Endothelial cell of umbilical vein (primary cell): ENCODE measurements around the gene KCNMB2. TPM values are rescaled to one million over a fixed set of nuclear protein-coding genes. Genes with fewer than 3 reads are reported as not detected.

Source experiments
- BruUV-seq: library from RNA; stranded (reverse); fragments of 400-500 nt; replicated peaks from 2 replicates; lab custom pipeline; 2021; lab: Mats Ljungman, UMichigan
- CTCF ChIA-PET: fragments of 300-600, 350-600 bp; sonication (Branson Sonifier 250); formaldehyde crosslinking; loops from one replicate; lab custom pipeline; 2021; ENCODE audit warnings: antibody characterized with exemption, inconsistent platforms; lab: Charles Lee
- POLR2A ChIA-PET: fragments of 300-600, 350-600 bp; sonication (Branson Sonifier 250); formaldehyde crosslinking; loops from one replicate; lab custom pipeline; 2021; ENCODE audit warnings: antibody characterized with exemption, inconsistent platforms; lab: Charles Lee
- DNase-seq: peaks from one replicate; pipeline ENCODE4 v3.0.0-alpha.2; 2011; ENCODE audit warnings: low read depth, low spot score
- FAIRE-seq: peaks from 2 replicates; lab custom pipeline; 2011; peaks lifted over from hg19 to GRCh38; lab: Jason Lieb, UNC
- H2AFZ ChIP-seq: 2 replicates; pipeline ENCODE4 v1.6.0; 2012; ENCODE audit warnings: low read depth, low read length, control low read depth, inconsistent platforms
- H3K27ac ChIP-seq: 2 replicates; pipeline ENCODE4 v1.5.1; 2011; ENCODE audit warnings: low read depth, mild to moderate bottlenecking, control low read depth, low read length, moderate library complexity; ENCODE audit not compliant: insufficient read depth
- H3K27me3 ChIP-seq, 2 experiments: 2 replicates each; pipeline versions ENCODE4 v1.6.0 to v1.6.1; 2011; ENCODE audit warnings: low read length in 2 of 2, mixed read lengths in 1 of 2; ENCODE audit not compliant: control insufficient read depth in 2 of 2, insufficient read depth in 2 of 2
- H3K36me3 ChIP-seq, 2 experiments: 2 replicates in 1 of 2; 3 replicates in 1 of 2; pipeline ENCODE4 v1.5.1; 2011; ENCODE audit warnings: low read length in 2 of 2, mild to moderate bottlenecking in 1 of 2, moderate library complexity in 1 of 2; ENCODE audit not compliant: control insufficient read depth in 2 of 2, insufficient read depth in 2 of 2; ENCODE audit errors: extremely low read depth in 1 of 2
- H3K4me1 ChIP-seq: 3 replicates; pipeline ENCODE4 v1.5.1; 2011; ENCODE audit warnings: mild to moderate bottlenecking, low read length; ENCODE audit not compliant: control insufficient read depth, insufficient read depth; ENCODE audit errors: extremely low read depth
- H3K4me2 ChIP-seq: 2 replicates; pipeline ENCODE4 v1.6.1; 2011; ENCODE audit warnings: low read length, control low read depth, mixed read lengths; ENCODE audit not compliant: insufficient read depth
- H3K4me3 ChIP-seq, 3 experiments: fragments of 200-600 bp in 1 of 3; sonication (generic), shearing (Covaris generic) in 1 of 3; replicated peaks in 1 of 3; 2 replicates each; pipeline ENCODE4 v1.5.1; 2011 to 2016; ENCODE audit warnings: control low read depth in 3 of 3, low read length in 3 of 3, mild to moderate bottlenecking in 2 of 3, inconsistent platforms in 1 of 3, low read depth in 1 of 3, moderate library complexity in 1 of 3; ENCODE audit not compliant: insufficient read depth in 1 of 3
- H3K79me2 ChIP-seq: 2 replicates; pipeline ENCODE4 v1.6.0; 2012; ENCODE audit warnings: low read length, inconsistent platforms; ENCODE audit not compliant: control insufficient read depth, insufficient read depth
- H3K9ac ChIP-seq: replicated peaks from 2 replicates; pipeline ENCODE3; 2011; ENCODE audit warnings: low read length, control low read depth; ENCODE audit not compliant: insufficient read depth; ENCODE audit errors: extremely low read depth
- H3K9me1 ChIP-seq: replicated peaks from 3 replicates; pipeline ENCODE4 v1.6.0; 2011; ENCODE audit warnings: mild to moderate bottlenecking, low read length; ENCODE audit not compliant: control insufficient read depth, insufficient read depth; ENCODE audit errors: extremely low read depth
- H3K9me3 ChIP-seq: replicated peaks from 2 replicates; pipeline ENCODE4 v1.5.1; 2012; ENCODE audit warnings: low read length, inconsistent platforms; ENCODE audit not compliant: control insufficient read depth, insufficient read depth
- H4K20me1 ChIP-seq: replicated peaks from 2 replicates; pipeline ENCODE3; 2011; ENCODE audit warnings: mild to moderate bottlenecking, low read length; ENCODE audit not compliant: control insufficient read depth, insufficient read depth; ENCODE audit errors: extremely low read depth
- EZH2 ChIP-seq: IDR thresholded peaks from 2 replicates; pipeline ENCODE4 v1.6.1; 2012; ENCODE audit warnings: borderline replicate concordance, low read depth, mild to moderate bottlenecking, moderate library complexity, low read length, inconsistent platforms; ENCODE audit not compliant: severe bottlenecking
- FOS ChIP-seq: IDR thresholded peaks from 2 replicates; pipeline ENCODE4 v1.6.1; 2011; ENCODE audit warnings: mild to moderate bottlenecking, low read length, moderate library complexity, borderline replicate concordance; ENCODE audit not compliant: insufficient read depth
- GATA2 ChIP-seq: IDR thresholded peaks from 2 replicates; pipeline ENCODE4 v1.7.0; 2011; ENCODE audit warnings: low read depth, mild to moderate bottlenecking, moderate library complexity, mixed read lengths, low read length; ENCODE audit not compliant: insufficient read length, insufficient read depth
- JUN ChIP-seq: IDR thresholded peaks from 2 replicates; pipeline ENCODE4 v1.6.1; 2011; ENCODE audit warnings: borderline replicate concordance, low read depth; ENCODE audit not compliant: insufficient read length, insufficient read depth
- MYC ChIP-seq: IDR thresholded peaks from one replicate; pipeline ENCODE4 v1.6.1; 2011; ENCODE audit warnings: mild to moderate bottlenecking, low read depth, low read length
- POLR2A ChIP-seq: IDR thresholded peaks from 2 replicates; pipeline ENCODE4 v1.6.1; 2012; ENCODE audit warnings: low read depth, mild to moderate bottlenecking, control low read depth, low read length
- POLR2AphosphoS5 ChIP-seq: IDR thresholded peaks from 2 replicates; pipeline ENCODE4 v1.6.1; 2012; ENCODE audit warnings: low read depth, mild to moderate bottlenecking, control low read depth, low read length, moderate library complexity; ENCODE audit not compliant: insufficient read depth
- dilution Hi-C: fragments of 300-500 bp; cut with MboI; formaldehyde crosslinking; loops from one replicate; pipeline ENCODE4 v1.15.0; 2019; ENCODE audit warnings: low sequenced_read_pairs; ENCODE audit not compliant: extremely low pct_ligation_motif_present
- intact Hi-C: fragments of 100-400 bp; cut with micrococcal nuclease; formaldehyde crosslinking; loops from one replicate; pipeline ENCODE4 v1.10.0; 2022
- polyA plus RNA-seq, 4 experiments: library from polyadenylated mRNA; depleted of rRNA in 3 of 4; stranded (reverse) in 3 of 4; unstranded in 1 of 4; fragments of >200 nt; gene quantifications; 2 replicates each; pipeline versions ENCODE4 v1.2.1 to v1.2.3, GENCODE V29; 2011 to 2012; ENCODE audit warnings: missing spikeins in 1 of 4
- total RNA-seq: library from RNA; stranded (reverse); gene quantifications from 2 replicates; pipeline ENCODE4 v1.2.3, GENCODE V29; 2021
- TF ChIP-seq, protein P1 (sequence below): IDR thresholded peaks from 2 replicates; pipeline ENCODE4 v1.6.1; 2011; ENCODE audit not compliant: insufficient read depth, insufficient read length
- TF ChIP-seq, protein P2 (sequence below), 2 donors: IDR thresholded peaks; 1 replicate in 1 of 2; 2 replicates in 1 of 2; pipeline ENCODE4 v1.5.1; 2011; ENCODE audit warnings: low read length in 2 of 2, mild to moderate bottlenecking in 2 of 2, moderate library complexity in 2 of 2, control low read depth in 1 of 2, inconsistent platforms in 1 of 2, low read depth in 1 of 2; ENCODE audit not compliant: insufficient read depth in 1 of 2; ENCODE audit errors: extremely low read depth in 1 of 2

Gene KCNMB2
- total and polyA plus RNA-seq, 2 donors (not counting 3 experiments of a cell fraction or from before 2014, with no cell fraction given): not detected

DNA sequence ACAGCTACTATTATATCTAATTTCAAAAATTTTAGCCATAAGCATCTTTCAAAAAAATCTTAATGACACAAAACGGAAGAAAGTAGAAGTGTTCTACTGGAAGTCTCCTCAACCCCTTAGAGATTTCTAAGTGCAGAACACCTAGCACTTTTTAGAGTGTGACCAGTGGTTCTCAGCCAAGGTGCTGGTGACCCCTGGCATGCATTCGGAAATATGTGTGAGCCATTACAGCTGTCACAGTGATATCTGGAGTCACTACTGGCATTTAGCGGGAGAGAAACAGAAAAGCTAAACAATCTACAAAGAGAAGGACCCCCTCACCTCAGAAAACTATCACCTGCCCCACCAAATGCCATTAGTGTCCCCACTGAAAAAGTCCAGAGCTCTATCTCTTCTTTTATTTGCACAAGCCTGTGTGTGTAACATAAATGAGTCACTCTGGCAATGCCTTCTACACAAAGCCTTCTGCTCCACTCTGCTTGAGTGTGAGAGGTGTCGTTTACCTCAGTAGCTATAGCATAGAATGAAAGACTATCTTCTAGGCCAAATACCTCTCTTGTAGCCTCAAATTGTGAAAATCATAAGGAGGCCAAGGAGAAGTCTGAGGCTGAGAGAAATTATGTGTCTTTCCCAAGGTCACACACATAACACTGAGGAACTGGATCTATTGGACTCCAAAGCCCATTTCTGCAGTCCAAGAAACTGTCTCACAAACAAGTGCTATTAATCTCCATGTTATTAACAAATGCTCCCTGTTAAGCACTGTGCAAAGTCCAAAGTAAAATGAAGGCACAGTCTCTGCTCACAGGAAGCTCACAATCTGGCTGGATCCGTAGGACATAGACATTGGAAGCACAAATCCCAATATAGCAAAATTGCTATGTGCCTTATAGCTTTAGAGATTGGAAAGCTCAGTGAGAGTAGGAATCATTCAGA is 28.5 kb upstream of the KCNMB2 start:
- H3K4me2 ChIP-seq: no peak overlapping the region
- no peak overlapping the region for H3K4me3 ChIP-seq
- H3K27me3 ChIP-seq: no peaks in the 10 kb centered on the region
- ChIA-PET POLR2A (no interaction called here), CTCF (no interaction called here)
- peaks cover 7% of the 10 kb centered on the region for H3K4me1 ChIP-seq
- TF ChIP-seq FOS: no peak
- no peak for TF ChIP-seq POLR2AphosphoS5
- no peak for TF ChIP-seq JUN
- TF ChIP-seq, protein P1, sequence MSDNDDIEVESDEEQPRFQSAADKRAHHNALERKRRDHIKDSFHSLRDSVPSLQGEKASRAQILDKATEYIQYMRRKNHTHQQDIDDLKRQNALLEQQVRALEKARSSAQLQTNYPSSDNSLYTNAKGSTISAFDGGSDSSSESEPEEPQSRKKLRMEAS: no peak
- TF ChIP-seq GATA2: no peak
- no peak for TF ChIP-seq MYC
- TF ChIP-seq, protein P2, sequence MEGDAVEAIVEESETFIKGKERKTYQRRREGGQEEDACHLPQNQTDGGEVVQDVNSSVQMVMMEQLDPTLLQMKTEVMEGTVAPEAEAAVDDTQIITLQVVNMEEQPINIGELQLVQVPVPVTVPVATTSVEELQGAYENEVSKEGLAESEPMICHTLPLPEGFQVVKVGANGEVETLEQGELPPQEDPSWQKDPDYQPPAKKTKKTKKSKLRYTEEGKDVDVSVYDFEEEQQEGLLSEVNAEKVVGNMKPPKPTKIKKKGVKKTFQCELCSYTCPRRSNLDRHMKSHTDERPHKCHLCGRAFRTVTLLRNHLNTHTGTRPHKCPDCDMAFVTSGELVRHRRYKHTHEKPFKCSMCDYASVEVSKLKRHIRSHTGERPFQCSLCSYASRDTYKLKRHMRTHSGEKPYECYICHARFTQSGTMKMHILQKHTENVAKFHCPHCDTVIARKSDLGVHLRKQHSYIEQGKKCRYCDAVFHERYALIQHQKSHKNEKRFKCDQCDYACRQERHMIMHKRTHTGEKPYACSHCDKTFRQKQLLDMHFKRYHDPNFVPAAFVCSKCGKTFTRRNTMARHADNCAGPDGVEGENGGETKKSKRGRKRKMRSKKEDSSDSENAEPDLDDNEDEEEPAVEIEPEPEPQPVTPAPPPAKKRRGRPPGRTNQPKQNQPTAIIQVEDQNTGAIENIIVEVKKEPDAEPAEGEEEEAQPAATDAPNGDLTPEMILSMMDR (IDR thresholded peaks at IDR 0.05; ENCODE audit: extremely low read depth in 1 of 2, insufficient read depth in 1 of 2, low read depth in 1 of 2, low read length in 2 of 2): no peak
- TF ChIP-seq POLR2A: no peak
- TF ChIP-seq EZH2: no peak
- no peak overlapping the region for H3K9ac ChIP-seq
- H3K9me3 ChIP-seq: no peaks in the 10 kb centered on the region
- no peak for DNase-seq
- intact Hi-C loops: no loop called here
- dilution Hi-C loops: no loop called here
- H3K27ac ChIP-seq: no peak overlapping the region
- no peaks in the 10 kb centered on the region for H3K79me2 ChIP-seq
- no peak overlapping the region for H2AFZ ChIP-seq
- no peaks in the 10 kb centered on the region for H3K36me3 ChIP-seq
- no TSS peak for BruUV-seq
- no peaks in the 10 kb centered on the region for H3K9me1 ChIP-seq
- FAIRE-seq: no peak
- H4K20me1 ChIP-seq: no peaks in the 10 kb centered on the region
